Stomach (tissue), 4 donors: Measurements from ENCODE around the gene TAS1R3.

Source experiments
- EP300 ChIP-seq: sonication (generic); formaldehyde crosslinking; IDR thresholded peaks from one replicate; pipeline ENCODE4 v1.6.1; 2017; ENCODE audit warnings: antibody characterized with exemption
- POLR2A ChIP-seq, 4 donors: fragments of 450-650 bp; IDR thresholded peaks; one replicate each; pipeline ENCODE4 v1.6.1; 2016; ENCODE audit warnings: antibody characterized with exemption in 4 of 4, control low read depth in 2 of 4, mild to moderate bottlenecking in 1 of 4, moderate library complexity in 1 of 4

DNA sequence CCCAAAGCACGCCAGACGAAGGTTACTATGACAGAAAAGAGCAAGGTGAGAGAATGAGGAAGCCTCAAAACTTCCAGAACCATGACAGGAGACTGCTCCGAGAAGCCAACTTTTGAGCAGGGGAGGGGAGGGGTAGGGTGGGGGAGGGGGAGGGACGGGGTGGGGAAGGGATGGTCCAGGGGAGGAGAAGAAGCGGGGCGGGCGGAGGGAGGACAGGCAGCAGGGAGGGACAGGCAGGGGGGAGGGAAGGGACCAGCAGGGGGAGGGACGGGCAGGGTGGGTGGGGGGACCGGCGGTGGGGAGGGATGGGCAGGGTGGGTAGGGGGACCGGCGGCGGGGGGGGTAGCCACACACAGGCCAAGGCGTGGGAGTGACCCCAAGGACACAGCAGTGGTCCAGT is 8.7 kb upstream of the TAS1R3 start:
- TF ChIP-seq EP300: no peak
- TF ChIP-seq POLR2A (IDR thresholded peaks at IDR 0.05): no peak
